8988T (cell line): ENCODE data around the gene DOCK9.
"Not testable (repeated sequence)": the region's sequence is repeated elsewhere in the genome, so short reads cannot be mapped to it uniquely, and the experiment has no call there.

Experiments
- DNase-seq: peaks from one replicate; pipeline ENCODE4 v3.0.0; 2011

Gene DOCK9

DNA sequence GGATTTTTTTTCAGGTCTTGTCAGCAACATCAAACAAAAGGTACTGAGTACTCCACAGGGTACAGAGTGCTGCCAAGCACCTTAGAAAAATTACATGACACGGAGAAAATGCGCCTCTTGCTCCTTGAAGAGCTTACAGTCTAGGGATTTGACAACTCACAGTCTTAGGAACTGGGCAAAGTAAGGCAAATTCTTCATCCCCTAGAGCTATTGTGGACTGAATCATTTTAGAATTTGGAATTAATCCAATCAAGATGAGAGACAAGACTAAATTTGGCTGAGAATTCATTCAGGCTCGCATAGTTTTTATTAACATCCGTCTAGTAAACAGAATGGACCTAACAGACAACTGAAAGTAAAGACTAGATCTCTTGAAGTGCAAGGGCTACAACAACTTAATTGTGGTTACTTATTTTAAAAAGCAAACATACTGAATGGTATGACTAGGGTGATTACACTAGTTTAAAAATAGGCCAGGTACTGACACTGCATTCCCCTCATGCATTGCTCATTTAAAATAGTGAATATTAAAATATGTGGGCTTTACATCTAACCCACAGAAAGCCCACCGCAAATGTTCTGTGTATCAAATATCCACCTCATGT lies 165.6 kb downstream of the DOCK9 start:
- DNase-seq = not testable (repeated sequence)

DNA sequence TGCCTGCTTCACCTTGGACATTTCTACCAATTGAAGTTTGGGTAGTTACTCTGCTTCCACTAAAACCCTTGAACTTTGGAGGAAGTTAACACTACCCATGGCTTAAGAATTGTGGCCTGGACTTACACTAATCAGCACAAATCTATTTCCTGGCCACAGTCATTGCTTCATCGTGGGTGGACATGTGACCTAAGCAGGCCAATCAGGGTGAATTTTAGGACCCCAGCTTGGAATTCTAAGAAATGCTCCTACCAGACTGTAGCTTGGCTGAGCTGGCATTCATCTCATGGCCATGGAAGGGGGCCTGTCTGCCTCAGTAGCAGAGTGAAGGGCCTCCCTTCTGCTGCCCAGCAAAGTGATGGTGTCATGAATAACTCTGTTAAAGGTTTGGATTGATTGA lies 167.1 kb downstream of the DOCK9 start:
- no peak for DNase-seq

GRCh38 chr13:98809345-98809777 lies 168.5 kb downstream of the DOCK9 start:
- DNase-seq = no peak

DNA sequence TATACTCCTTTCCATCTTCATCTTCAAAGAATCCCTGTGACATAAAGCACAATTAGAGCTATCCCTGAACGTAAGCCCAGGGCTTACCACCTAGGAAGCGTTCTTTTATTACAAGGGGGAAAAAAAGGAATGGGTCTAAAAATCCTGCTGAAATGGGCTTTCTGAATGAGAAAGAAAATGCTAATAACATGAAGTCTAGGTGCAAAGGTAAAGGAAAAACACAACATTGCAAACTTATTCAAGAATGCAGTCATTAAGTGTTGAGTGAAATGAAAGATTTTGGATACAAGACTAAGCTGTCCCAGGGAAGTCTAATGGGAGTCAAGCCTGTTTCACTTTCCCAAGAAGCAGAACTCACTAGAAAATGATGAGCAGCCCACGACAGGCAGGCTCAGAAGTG lies 170.1 kb downstream of the DOCK9 start:
- no peak for DNase-seq

DNA sequence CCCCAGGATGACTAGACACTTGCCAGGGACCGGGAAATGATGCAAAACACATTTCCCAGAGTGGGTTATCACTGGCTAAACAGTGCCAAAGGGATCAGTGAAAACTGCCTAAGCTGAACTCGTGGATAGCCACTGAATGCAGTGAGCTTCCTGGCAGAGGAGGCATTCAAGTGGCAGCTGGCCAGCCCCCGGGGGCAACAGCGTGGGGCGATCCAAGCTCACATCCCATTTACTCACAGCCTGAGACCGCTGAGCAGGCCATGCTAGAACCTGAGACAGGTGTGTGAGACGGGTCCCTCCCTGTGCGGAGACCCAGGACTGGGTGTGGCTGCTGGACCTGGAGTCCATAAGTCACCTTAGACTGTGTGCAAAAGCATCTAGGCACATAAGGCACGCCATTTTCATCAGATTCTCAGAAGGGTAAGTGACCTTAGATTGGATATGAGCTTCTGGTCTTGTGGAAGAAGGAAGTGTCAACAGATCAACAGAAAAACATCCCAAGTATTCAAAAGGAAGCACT lies 173.5 kb downstream of the DOCK9 start:
- DNase-seq = no peak

DNA sequence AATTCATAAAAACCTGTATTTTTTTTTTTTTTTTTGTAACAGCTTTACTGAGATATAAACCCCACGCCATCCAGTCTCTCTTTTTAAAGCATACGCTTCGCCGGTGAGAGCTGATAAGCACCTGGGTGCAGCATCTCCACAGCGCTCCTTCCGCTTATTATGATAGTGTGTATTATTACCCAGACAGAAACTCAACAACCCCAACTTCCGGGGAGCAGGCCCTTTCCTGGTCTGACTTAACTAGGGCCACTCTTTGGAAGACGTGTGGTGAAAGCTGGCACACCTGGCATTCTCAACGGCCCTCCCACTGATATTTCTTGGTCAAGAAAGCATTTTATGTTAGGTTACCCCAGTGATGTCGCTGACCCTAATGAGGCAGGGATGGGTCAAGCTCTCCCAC lies 173.9 kb downstream of the DOCK9 start:
- no peak for DNase-seq

DNA sequence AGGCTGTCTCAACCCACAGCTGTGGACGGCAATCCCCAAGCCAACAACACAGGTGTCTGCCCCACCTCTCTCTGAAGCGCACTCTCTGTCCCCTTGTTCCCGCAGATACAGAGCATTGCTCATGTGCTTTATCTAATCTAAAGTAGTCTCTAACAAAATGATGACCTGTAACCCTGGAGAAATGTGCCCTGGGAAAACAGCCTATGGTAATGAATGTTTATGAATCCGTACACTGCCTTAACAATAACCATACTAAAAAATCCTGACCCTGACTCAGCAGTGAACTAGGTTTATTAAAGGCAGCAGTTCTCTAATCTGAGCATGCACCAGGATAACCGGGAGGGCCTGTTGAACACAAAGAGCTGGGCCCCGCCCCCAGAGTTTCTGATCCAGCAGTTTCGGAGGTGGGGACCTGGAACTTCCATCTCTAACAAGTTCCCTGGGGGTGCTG lies 174.7 kb downstream of the DOCK9 start:
- DNase-seq = no peak

DNA sequence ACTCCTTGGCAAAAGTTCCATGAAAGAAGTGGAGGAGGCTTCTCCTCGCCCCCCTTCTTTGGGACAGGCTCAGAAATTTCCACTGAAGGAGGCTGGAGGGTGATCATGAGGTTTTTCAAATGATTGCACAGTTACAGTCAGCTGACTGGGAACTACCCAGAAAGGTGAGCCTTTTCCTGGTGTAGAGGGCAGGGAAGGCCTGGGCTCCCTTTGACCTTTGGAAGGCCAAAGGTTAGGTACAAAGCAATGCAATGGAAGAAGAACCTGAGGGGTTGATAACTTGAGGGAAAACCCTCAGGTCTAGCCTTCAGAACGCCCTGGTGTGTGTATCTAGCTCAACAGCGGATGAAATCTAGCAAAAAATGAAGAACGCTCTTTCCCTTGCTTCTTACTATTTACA lies 175.3 kb downstream of the DOCK9 start:
- no peak for DNase-seq

DNA sequence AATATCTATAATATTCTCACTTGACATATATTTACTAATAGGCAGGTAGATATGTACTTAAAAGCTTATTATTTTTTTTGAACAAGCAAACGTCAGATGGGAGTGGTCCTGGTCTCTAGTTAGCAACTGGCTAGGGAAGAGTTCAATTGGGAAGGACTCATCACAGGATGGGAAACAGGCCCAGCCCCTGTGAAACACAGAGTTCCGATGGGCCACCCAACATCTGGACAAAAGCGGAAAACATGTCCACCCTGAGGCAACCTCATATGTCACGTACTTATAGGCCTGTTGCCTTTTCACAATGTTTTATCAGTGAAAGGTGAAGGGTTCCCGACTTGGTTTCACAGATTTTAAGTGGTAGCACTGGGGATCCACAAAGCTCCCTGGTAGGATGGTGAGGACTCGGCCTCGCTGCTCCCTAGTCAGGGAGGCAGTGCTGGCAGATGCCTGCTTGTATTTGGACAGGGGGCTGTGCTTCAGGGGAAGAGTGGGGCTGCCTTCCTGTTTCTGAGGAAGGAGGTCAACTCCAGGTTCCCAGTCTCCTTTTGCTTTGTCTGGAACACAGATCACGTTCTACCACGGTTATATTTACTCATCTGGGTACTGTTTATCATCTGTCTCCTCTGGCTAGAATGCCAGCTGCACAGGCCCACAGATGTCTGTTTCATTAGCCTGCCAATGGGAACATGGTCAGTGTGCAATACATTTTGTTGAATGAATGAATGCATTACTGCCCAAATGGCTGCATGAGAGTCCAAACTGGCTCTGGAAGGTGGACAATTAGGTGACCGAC lies 176.0 kb downstream of the DOCK9 start:
- no peak for DNase-seq

DNA sequence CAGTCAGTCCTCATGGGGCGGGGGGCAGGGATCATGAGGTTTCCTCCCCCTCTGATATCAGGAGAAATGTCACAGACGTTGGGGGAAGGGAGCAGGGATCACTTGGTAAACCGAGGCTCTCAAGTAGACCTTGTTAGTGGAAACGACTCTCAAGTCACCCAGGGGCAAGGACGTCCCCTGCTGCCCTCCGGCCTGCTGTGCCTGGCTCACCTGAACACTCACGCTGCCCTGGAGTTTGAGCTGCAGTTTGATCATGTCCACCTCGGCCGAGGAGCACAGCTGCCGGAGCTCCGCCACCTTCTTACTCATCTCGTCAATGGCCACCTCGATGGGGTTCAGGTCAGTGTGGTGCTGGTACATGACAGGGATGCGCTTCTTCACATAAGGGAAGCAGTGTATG lies 177.8 kb downstream of the DOCK9 start:
- no peak for DNase-seq

GRCh38 chr13:98798849-98799645 lies 178.8 kb downstream of the DOCK9 start:
- no peak for DNase-seq

DNA sequence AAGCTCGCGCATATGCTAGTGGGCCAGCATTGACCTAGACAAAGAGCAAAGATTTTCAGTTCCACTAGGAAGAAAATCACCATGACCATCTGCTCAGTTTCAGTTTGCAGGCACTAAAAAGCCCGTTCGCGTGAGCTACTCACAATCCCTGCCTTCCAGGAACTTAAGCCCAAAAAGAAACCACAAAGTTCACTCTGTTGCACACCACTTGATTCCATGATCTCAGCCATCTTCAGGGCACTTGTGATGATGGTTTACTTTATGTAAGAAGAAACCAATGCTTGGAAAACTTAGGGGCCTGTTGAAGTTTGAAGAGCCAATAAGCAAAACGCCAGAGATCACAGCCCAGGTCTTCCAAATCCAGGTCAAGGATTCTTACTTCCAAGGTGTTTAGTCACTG lies 180.4 kb downstream of the DOCK9 start:
- no peak for DNase-seq

DNA sequence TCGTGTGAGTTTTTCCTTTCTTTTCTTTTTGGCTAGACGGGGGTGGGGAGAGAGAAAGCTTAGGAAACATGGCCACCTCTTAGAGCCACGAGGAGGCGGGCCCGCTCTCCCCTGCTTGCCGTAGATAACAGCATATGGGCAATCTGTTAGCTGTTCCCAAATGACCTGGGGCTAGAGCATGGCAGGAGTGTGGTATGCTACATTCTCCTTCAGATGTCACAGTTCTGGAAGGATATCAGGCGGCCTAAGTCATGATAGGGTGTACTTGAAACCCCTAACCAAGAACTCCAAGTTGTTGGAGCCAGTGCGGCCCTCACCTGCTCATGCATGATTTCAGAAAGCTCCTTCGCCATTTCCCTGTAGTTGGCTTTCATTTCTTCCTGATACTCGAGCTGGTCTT lies 181.1 kb downstream of the DOCK9 start:
- no peak for DNase-seq

GRCh38 chr13:98796191-98796590 lies 181.7 kb downstream of the DOCK9 start:
- DNase-seq = no peak

DNA sequence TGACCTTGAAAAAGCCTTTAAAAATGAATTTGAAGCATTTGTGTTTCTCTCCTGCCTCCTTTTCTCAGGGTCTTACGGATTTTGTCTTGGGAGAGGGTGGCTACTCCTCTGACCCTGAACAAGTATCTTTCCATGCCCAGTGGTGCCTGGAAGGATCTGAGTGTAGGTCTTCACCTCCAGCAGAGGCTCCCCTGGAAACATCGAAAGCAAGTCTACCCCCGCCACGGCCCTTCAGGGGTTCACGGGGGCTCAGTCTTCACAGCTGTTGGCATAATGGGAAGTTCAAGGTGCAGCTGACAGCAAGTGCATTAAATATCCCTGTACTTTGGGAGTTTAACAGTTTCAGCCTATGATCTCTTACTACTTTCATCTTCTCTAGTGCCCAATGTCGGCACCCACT lies 182.6 kb downstream of the DOCK9 start:
- DNase-seq = no peak

GRCh38 chr13:98794498-98794897 lies 183.4 kb downstream of the DOCK9 start:
- no peak for DNase-seq

DNA sequence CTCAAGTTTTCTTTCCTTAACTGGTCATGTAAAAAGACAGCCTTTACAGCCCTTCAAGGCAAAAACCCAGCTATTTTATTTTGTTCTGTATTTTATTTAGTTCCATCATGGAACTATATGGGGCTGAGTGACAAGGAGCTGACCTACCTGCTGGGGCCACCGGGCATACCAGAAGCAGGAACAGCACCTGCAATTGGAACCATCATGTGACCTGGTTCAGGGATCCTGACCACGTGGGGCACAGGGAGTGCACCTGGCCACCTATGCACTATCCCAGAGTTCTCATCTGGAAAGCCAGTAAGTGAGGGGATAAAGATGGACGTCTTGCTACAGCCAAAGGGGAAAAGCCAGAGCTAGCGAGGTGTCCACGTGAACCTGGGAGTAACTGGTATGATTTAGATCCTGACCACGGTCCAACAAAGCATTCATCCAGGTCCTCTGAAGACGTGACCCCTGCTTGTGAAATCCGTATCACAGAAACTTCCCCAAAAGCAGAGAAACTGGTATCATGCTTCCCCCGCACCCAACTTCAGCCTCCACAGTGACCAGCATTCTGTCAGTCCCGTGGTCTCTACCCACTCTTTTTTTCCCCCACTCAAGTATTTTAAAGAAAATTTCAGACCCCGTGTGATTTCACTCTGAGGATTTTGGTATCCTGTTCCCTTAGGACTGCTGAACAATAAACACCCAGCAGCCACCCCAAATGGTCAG lies 184.9 kb downstream of the DOCK9 start:
- no peak for DNase-seq

GRCh38 chr13:98792321-98792720 lies 185.5 kb downstream of the DOCK9 start:
- no peak for DNase-seq

DNA sequence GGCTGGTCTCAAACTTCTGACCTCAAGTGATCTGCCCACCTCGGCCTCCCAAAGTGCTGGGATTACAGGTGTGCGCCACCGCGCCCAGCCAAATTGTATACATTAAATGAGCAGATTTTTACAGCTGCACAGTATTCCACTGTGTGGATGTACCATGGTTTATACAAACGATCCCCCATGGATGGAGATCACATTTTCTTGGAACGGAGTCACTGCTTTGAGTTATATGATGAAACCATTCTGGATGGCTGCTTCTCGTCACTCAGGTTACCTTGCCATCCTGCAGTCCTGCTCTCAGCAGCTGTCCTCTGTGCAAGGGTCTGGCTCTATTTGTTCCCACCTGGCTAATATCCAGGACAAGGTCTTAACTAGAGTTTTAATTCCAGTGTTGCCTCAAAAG lies 186.3 kb downstream of the DOCK9 start:
- DNase-seq = no peak

DNA sequence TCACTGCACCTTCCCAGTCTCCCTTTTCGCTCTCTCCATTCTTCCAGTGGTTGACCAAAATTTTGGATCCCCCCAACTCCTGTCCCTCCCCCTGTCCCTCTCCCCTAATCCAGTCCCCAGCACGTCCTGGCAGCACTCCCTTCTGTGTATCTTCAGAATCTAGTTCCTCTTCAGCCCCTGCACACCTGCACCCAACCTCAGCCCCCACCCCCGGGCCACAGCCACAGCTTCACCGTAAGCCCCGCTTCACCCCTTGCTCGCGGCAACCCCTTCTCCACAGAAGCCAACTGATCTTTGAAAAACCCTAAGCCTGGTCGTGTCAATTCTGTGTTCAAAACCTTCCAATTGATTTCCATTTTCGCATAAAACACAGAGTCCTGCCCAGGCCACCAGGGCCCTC lies 189.9 kb downstream of the DOCK9 start:
- no peak for DNase-seq

- DNase-seq = no peak
Measured at GRCh38 chr13:98787173-98787572, 190.7 kb downstream of the DOCK9 start.

DNA sequence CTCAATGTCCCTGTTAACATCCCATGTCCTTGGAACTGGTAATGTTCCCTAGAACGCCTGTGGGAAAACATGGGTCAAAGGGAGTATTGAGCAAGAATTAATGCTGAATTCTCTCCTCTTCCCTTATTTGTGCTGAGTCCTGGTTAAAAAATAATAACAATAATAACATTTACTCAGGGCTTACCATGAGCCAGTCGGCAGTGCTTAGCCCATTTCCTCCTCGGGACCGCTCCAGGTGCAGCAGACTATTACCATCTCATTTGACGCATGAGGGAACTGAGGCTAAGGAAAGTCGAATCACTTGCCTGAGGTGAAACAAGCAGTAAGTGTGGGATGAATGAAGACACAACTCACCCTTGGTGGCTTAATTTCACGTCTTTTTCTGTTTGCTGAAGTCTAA lies 191.8 kb downstream of the DOCK9 start:
- DNase-seq = no peak

DNA sequence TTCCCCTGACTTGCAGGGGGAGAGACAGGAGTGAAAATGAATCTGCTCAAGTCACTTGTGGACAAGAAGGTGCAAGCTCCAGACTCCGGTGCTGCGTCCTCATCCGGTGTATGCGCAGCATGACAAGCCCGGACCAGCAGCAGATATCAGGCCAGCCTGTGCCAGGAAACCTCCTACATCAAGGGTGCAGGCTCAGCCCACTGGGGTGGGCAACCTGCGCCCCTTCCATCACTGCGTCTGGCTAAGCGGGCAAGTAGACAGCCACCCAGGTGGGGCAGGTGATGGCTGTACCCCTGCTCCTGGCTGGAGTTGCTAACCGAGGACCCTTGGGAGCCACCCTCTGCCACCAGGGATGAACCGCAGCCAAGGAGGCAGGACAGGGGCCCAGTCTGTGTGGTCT lies 192.5 kb downstream of the DOCK9 start:
- no peak for DNase-seq
